Neural crest cell (in vitro differentiated cells): ENCODE data around the gene TEX264. TPM values are rescaled to one million over a fixed set of nuclear protein-coding genes. Genes with fewer than 3 reads are reported as not detected.

Experiments used
- DNase-seq: peaks from one replicate; pipeline ENCODE4 v3.0.0; 2021; ENCODE audit warnings: low read depth, mixed read lengths, low spot score
- H3K27ac Mint-ChIP-seq: one replicate; pipeline ENCODE4 v1.8.0; 2021; ENCODE audit warnings: mild to moderate bottlenecking, mixed read lengths; ENCODE audit not compliant: unreplicated experiment
- H3K27me3 Mint-ChIP-seq: 2 replicates; pipeline ENCODE4 v1.8.0; 2021; ENCODE audit warnings: low read depth, mild to moderate bottlenecking, mixed read lengths
- H3K36me3 Mint-ChIP-seq: 2 replicates; pipeline ENCODE4 v1.8.0; 2021; ENCODE audit warnings: low read depth, mild to moderate bottlenecking, mixed read lengths
- H3K4me1 Mint-ChIP-seq: 2 replicates; pipeline ENCODE4 v1.8.0; 2021; ENCODE audit warnings: mixed read lengths
- H3K4me3 Mint-ChIP-seq: one replicate; pipeline ENCODE4 v1.8.0; 2021; ENCODE audit warnings: mild to moderate bottlenecking, mixed read lengths
- H3K9me3 Mint-ChIP-seq: 2 replicates; pipeline ENCODE4 v1.8.0; 2021; ENCODE audit warnings: mixed read lengths
- CTCF ChIP-seq: fragments of 200-600 bp; sonication (generic); conservative IDR thresholded peaks from 2 replicates; pipeline ENCODE4 v1.5.0; 2021; ENCODE audit warnings: antibody characterized with exemption, mild to moderate bottlenecking
- total RNA-seq: library from RNA; stranded (reverse); gene quantifications from 2 replicates; pipeline ENCODE4 v1.2.1, GENCODE V29; 2021

Gene TEX264
- total RNA-seq, 1 donor from 2014 or later: 23.2 TPM

GRCh38 chr3:51659942-51660341, 11.1 kb upstream of the TEX264 start:
- H3K4me3 Mint-ChIP-seq: no peak overlapping the region
- no peaks in the 10 kb centered on the region for H3K27me3 Mint-ChIP-seq
- DNase-seq: no peak
- H3K9me3 Mint-ChIP-seq: no peaks in the 10 kb centered on the region
- no peak for TF ChIP-seq CTCF
- peaks cover 25% of the 10 kb centered on the region for H3K36me3 Mint-ChIP-seq
- no peak overlapping the region for H3K27ac Mint-ChIP-seq
- H3K4me1 Mint-ChIP-seq: no peaks in the 10 kb centered on the region

GRCh38 chr3:51662456-51662855, 8.6 kb upstream of the TEX264 start:
- Mint-ChIP-seq H3K27ac (no peak overlapping the region), H3K36me3 (peaks cover 15% of the 10 kb centered on the region), H3K4me3 (no peak overlapping the region), H3K9me3 (no peaks in the 10 kb centered on the region), H3K27me3 (no peaks in the 10 kb centered on the region), H3K4me1 (no peaks in the 10 kb centered on the region)
- DNase-seq: no peak
- TF ChIP-seq CTCF: no peak

DNA sequence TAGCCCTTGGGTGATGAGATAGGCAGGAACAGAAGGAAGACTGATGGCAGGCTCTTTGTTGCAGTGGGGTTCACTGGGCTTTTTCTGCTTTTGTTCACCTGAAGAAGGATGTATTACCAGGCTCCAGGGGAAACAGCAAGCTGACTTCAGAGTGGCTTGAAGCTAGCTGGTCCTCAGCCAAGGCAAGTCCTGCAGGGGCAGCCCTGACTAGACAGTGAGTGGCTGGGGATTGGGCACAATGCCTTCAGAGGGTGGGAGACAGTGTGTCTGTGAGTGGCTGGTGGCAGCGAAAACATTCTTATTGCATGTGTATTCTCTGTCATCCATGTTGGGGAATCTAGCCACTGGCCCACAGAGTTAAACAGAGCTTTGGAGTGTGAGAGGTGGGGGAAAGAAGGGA, 2.3 kb upstream of the TEX264 start:
- Mint-ChIP-seq H3K4me3 (peak overlapping the region; percentile 93), H3K9me3 (no peaks in the 10 kb centered on the region), H3K27me3 (peaks cover 2% of the 10 kb centered on the region), H3K36me3 (peaks cover under 1% of the 10 kb centered on the region), H3K27ac (no peak overlapping the region), H3K4me1 (peaks cover 38% of the 10 kb centered on the region)
- DNase-seq: no peak
- no peak for TF ChIP-seq CTCF

DNA sequence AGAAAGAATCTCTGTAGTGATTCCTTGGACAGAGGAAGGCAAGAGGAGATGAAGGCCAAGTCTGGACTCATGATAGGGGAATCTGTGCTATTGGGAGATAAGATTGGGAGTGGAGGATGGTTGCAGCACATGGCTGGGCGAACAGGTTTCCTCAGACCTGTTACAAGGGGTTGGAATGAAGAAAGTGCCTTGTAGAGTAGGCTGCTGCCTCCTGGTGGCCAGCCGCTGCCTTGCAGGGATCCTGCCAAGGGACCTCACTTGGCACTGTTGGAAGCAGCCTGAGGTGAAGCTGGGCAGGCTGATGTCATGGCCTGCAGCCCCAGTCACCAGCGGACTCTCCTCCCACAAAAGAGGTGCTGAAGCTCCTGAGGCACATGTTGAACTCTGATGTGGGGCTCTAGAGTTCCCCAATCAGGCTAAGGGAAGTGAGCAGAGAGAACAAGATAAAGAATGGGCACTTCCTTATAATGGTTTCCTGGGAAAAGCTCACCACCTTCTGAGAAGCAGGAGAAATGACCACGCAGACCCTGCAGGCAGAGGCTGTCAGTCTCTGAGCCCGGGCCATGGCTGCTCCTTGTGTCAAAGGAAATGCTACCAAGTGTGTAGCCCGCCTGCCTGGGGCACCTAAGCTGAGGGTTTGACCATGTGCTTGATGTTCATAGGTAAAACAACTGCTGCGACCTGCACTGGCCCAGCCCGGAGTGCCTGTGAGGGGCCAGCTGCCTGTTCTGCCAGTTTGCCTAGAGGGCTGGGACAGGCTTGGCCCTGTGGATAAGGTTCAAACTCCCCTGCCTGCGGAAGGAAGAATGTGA, 1.6 kb upstream of the TEX264 start:
- H3K27ac Mint-ChIP-seq: peak overlapping the region; percentile 68
- H3K36me3 Mint-ChIP-seq: no peaks in the 10 kb centered on the region
- TF ChIP-seq CTCF: peak; percentile 97
- H3K27me3 Mint-ChIP-seq: peaks cover 2% of the 10 kb centered on the region
- H3K9me3 Mint-ChIP-seq: no peaks in the 10 kb centered on the region
- DNase-seq: peak; percentile 86
- H3K4me3 Mint-ChIP-seq: peak overlapping the region; percentile 93
- H3K4me1 Mint-ChIP-seq: peaks cover 39% of the 10 kb centered on the region

- peaks cover 2% of the 10 kb centered on the region for H3K27me3 Mint-ChIP-seq
- peak overlapping the region; percentile 74 for H3K4me3 Mint-ChIP-seq
- no peak for DNase-seq
- TF ChIP-seq CTCF: no peak
- no peaks in the 10 kb centered on the region for H3K9me3 Mint-ChIP-seq
- H3K27ac Mint-ChIP-seq: peak overlapping the region; percentile 35
- H3K4me1 Mint-ChIP-seq: peaks cover 42% of the 10 kb centered on the region
- H3K36me3 Mint-ChIP-seq: peaks cover 2% of the 10 kb centered on the region
Measured at GRCh38 chr3:51670053-51670822, 814 bp upstream of the TEX264 start.
